LoVo (cell line): ENCODE measurements around the gene TSTD2.
"Not testable (repeated sequence)": the region's sequence is repeated elsewhere in the genome, so short reads cannot be mapped to it uniquely, and the experiment has no call there.

Experiments
- DNase-seq: peaks from one replicate; pipeline ENCODE4 v3.0.0-alpha.2; 2016; ENCODE audit warnings: low spot score

TSTD2 gene

GRCh38 chr9:97630591-97630990 lies 2.6 kb downstream of the TSTD2 start:
- no peak for DNase-seq

GRCh38 chr9:97629156-97629555 lies 4.0 kb downstream of the TSTD2 start:
- DNase-seq = no peak

- no peak for DNase-seq
Measured at GRCh38 chr9:97628668-97629067, 4.5 kb downstream of the TSTD2 start.

- DNase-seq = no peak
Measured at GRCh38 chr9:97627624-97628023, 5.5 kb downstream of the TSTD2 start.

GRCh38 chr9:97625620-97626019 lies 7.5 kb downstream of the TSTD2 start:
- DNase-seq = no peak

GRCh38 chr9:97623946-97624345 lies 9.2 kb downstream of the TSTD2 start:
- no peak for DNase-seq

- DNase-seq = not testable (repeated sequence)
Measured at GRCh38 chr9:97622483-97622882, 10.7 kb downstream of the TSTD2 start.

- not testable (repeated sequence) for DNase-seq
Measured at GRCh38 chr9:97620063-97620462, 13.1 kb downstream of the TSTD2 start.

- DNase-seq = no peak
Measured at GRCh38 chr9:97617939-97618416, 15.2 kb downstream of the TSTD2 start.

GRCh38 chr9:97615439-97616072 lies 17.6 kb downstream of the TSTD2 start:
- DNase-seq = peak; percentile 60

GRCh38 chr9:97604901-97605645 lies 28.1 kb downstream of the TSTD2 start:
- DNase-seq = no peak

- no peak for DNase-seq
Measured at GRCh38 chr9:97602430-97602829, 30.7 kb downstream of the TSTD2 start.

- no peak for DNase-seq
Measured at GRCh38 chr9:97601228-97601898, 31.8 kb downstream of the TSTD2 start.

GRCh38 chr9:97600531-97601227 lies 32.5 kb downstream of the TSTD2 start:
- DNase-seq = no peak

GRCh38 chr9:97599314-97599846 lies 33.8 kb downstream of the TSTD2 start:
- no peak for DNase-seq

GRCh38 chr9:97598461-97599288 lies 34.5 kb downstream of the TSTD2 start:
- peak; percentile 69 for DNase-seq

GRCh38 chr9:97596906-97597305 lies 36.3 kb downstream of the TSTD2 start:
- no peak for DNase-seq

- DNase-seq = no peak
Measured at GRCh38 chr9:97594381-97594921, 38.7 kb downstream of the TSTD2 start.

GRCh38 chr9:97593960-97594359 lies 39.2 kb downstream of the TSTD2 start:
- DNase-seq = no peak

- DNase-seq = no peak
Measured at GRCh38 chr9:97592126-97592525, 41.0 kb downstream of the TSTD2 start.

GRCh38 chr9:97591535-97591934 lies 41.6 kb downstream of the TSTD2 start:
- no peak for DNase-seq
